HepG2 (cell line): ENCODE measurements around the gene DUSP16. TPM values are rescaled to one million over a fixed set of nuclear protein-coding genes. Genes with fewer than 3 reads are reported as not detected.

ENCODE experiments used
- BCLAF1 ChIP-seq: fragments of 450-650 bp; IDR thresholded peaks from 2 replicates; pipeline ENCODE4 v1.6.1; 2017; ENCODE audit warnings: mild to moderate bottlenecking
- BRCA1 ChIP-seq: sonication (generic); formaldehyde crosslinking; IDR thresholded peaks from 2 replicates; pipeline ENCODE4 v1.4.0; 2020; ENCODE audit warnings: missing genetic modification reagents
- CBX1 ChIP-seq: IDR thresholded peaks from one replicate; pipeline ENCODE4 v1.6.1; 2016; ENCODE audit warnings: antibody characterized with exemption, low read depth
- GMEB1 ChIP-seq: sonication (generic); formaldehyde crosslinking; IDR thresholded peaks from 2 replicates; pipeline ENCODE4 v1.5.1; 2020; ENCODE audit warnings: missing genetic modification reagents, mild to moderate bottlenecking, borderline replicate concordance
- HNRNPH1 ChIP-seq: fragments of 200-400 bp; formaldehyde crosslinking; optimal IDR thresholded peaks from 2 replicates; pipeline ENCODE3; 2017; ENCODE audit warnings: mild to moderate bottlenecking, low read depth, low read length
- HNRNPL ChIP-seq: fragments of 200-400 bp; formaldehyde crosslinking; IDR thresholded peaks from 2 replicates; pipeline ENCODE4 v1.6.1; 2017; ENCODE audit warnings: mild to moderate bottlenecking, low read depth, low read length
- PBX3 ChIP-seq: sonication (generic); formaldehyde crosslinking; IDR thresholded peaks from 2 replicates; pipeline ENCODE4 v1.8.1; 2023; ENCODE audit warnings: missing genetic modification reagents, inconsistent platforms, borderline replicate concordance
- TCF12 ChIP-seq, 2 experiments: fragments of 450-650 bp in 1 of 2; sonication (generic) in 1 of 2; formaldehyde crosslinking in 1 of 2; IDR thresholded peaks; 2 replicates each; pipeline versions ENCODE4 v1.6.1 to v1.8.0; 2017 to 2022; ENCODE audit warnings: antibody characterized with exemption in 1 of 2, mild to moderate bottlenecking in 1 of 2, missing genetic modification reagents in 1 of 2, moderate library complexity in 1 of 2
- TEAD2 ChIP-seq: sonication (generic); formaldehyde crosslinking; IDR thresholded peaks from 2 replicates; pipeline ENCODE4 v1.9.0; 2021; ENCODE audit warnings: missing genetic modification reagents
- ZBTB4 ChIP-seq: sonication (generic); formaldehyde crosslinking; IDR thresholded peaks from 2 replicates; pipeline ENCODE4 v1.4.0; 2020; ENCODE audit warnings: missing genetic modification reagents, mild to moderate bottlenecking, borderline replicate concordance
- ZNF256 ChIP-seq: sonication (generic); formaldehyde crosslinking; conservative IDR thresholded peaks from 2 replicates; pipeline ENCODE4 v1.4.0; 2020; ENCODE audit warnings: missing genetic modification reagents
- ZNF800 ChIP-seq: sonication (generic); formaldehyde crosslinking; IDR thresholded peaks from 2 replicates; pipeline ENCODE4 v1.4.0; 2020; ENCODE audit warnings: missing genetic modification reagents
- polyA plus RNA-seq, 8 experiments: library from polyadenylated mRNA; depleted of rRNA in 3 of 8; stranded (reverse) in 7 of 8; unstranded in 1 of 8; fragments of >200 nt; fragmentation: Illumina TruSeq in 4 of 8; extraction: Trizol in 4 of 8; gene quantifications; 2 replicates each; pipeline versions ENCODE4 v1.2.1 to v1.2.3, GENCODE V29; 2011 to 2016; ENCODE audit warnings: low read depth in 4 of 8, missing spikeins in 1 of 8, mixed read lengths in 1 of 8; ENCODE audit not compliant: insufficient read depth in 1 of 8
- total RNA-seq, 5 experiments: library from RNA; depleted of rRNA; stranded (reverse); fragments of >200 nt; fragmentation: Illumina TruSeq; extraction: Trizol; gene quantifications; 2 replicates each; pipeline ENCODE4 v1.2.3, GENCODE V29; 2016; ENCODE audit warnings: low read depth in 1 of 5
- TF ChIP-seq, protein P1 (sequence below): sonication (generic); formaldehyde crosslinking; IDR thresholded peaks from 2 replicates; pipeline ENCODE4 v1.4.0; 2020; ENCODE audit warnings: mild to moderate bottlenecking, missing genetic modification reagents, borderline replicate concordance

Gene DUSP16
- total and polyA plus RNA-seq, 2 of the 13 experiments (the other 11 are each of a cell fraction or from before 2014, with no cell fraction given) = 45.7 to 46.6 TPM

DNA sequence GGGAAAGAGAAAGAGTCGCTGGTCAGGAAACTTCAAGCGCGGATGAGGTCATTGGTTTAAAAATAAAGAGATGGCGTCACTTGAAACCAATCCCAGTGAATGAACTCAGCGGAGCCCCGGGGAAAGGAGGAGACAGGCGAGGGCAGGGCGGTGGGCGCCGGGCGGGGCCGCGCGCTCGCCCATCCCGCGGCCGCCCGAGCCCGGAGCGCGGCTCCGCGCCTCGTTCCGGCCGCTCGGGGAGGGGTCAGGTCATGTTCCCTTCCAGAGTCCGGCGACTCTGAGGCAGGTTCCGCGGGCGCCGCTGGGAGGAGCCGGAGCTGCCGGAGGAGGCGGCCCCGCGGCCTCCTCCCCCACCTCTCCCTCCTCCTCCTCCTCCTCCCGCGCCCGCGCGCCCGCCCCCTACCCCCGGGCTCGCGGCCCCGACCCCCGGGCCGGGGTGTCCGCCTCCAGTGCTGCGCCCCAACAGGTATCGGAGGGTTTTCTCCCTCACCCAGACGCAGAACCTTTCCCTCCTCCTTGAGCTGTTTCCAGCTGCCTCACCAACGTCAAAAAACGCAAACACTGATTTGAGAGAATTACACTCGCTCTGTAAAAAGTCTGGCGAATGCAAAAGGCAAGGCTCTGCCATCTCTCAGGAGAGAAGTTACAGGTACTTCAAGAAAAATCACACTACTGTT is at the start of gene DUSP16 (continued):
- TF ChIP-seq ZBTB4 (CRISPR knock-in tag) = no peak
- 0 out of 2 replicates have a peak, but pooled peaks have one; percentile 1 for TF ChIP-seq ZNF800 (CRISPR knock-in tag)
- TF ChIP-seq HNRNPL = no peak
- TF ChIP-seq, protein P1, sequence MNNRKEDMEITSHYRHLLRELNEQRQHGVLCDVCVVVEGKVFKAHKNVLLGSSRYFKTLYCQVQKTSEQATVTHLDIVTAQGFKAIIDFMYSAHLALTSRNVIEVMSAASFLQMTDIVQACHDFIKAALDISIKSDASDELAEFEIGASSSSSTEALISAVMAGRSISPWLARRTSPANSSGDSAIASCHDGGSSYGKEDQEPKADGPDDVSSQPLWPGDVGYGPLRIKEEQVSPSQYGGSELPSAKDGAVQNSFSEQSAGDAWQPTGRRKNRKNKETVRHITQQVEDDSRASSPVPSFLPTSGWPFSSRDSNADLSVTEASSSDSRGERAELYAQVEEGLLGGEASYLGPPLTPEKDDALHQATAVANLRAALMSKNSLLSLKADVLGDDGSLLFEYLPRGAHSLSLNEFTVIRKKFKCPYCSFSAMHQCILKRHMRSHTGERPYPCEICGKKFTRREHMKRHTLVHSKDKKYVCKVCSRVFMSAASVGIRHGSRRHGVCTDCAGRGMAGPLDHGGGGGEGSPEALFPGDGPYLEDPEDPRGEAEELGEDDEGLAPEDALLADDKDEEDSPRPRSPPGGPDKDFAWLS = no peak
- TF ChIP-seq GMEB1 (CRISPR knock-in tag) = no peak
- peak; percentile 62 for TF ChIP-seq CBX1
- TF ChIP-seq BCLAF1 = no peak
- TF ChIP-seq TCF12 (IDR thresholded peaks at IDR 0.05) = no peak
- TF ChIP-seq TCF12 (CRISPR knock-in tag; IDR thresholded peaks at IDR 0.05) = 0 out of 2 replicates have a peak, but pooled peaks have one; percentile 56
- no peak for TF ChIP-seq TEAD2 (CRISPR knock-in tag)
- TF ChIP-seq BRCA1 (CRISPR knock-in tag) = no peak
- no peak for TF ChIP-seq HNRNPH1
- TF ChIP-seq ZNF256 (CRISPR knock-in tag) = no peak
- TF ChIP-seq PBX3 = no peak
